B cell (primary cell): ENCODE data around the gene CSNK1A1. TPM values are rescaled to one million over a fixed set of nuclear protein-coding genes. Genes with fewer than 3 reads are reported as not detected.

Source experiments
- ATAC-seq: fragments of 200-7000 bp; cut with Tn5 transposase; one replicate; pipeline ENCODE4 v1.10.0; 2021; ENCODE audit warnings: low read depth, mild to moderate bottlenecking, moderate number of reproducible peaks, moderate library complexity
- CTCF ChIA-PET: fragments of 350-600 bp; sonication (Branson Sonifier 250); formaldehyde crosslinking; loops from one replicate; lab custom pipeline; 2021; ENCODE audit warnings: antibody characterized with exemption, inconsistent platforms; lab: Charles Lee
- POLR2A ChIA-PET: fragments of 350-600 bp; sonication (Branson Sonifier 250); formaldehyde crosslinking; loops from one replicate; lab custom pipeline; 2021; ENCODE audit warnings: antibody characterized with exemption; lab: Charles Lee
- DNase-seq: peaks from one replicate; pipeline ENCODE4 v3.0.0; 2013
- H2AFZ ChIP-seq: 2 replicates; pipeline ENCODE4 v1.6.1; 2012; ENCODE audit warnings: mild to moderate bottlenecking, low read depth, low read length; ENCODE audit not compliant: insufficient read depth, poor library complexity, severe bottlenecking
- H3K27ac ChIP-seq, 2 donors: 1 replicate in 1 of 2; 2 replicates in 1 of 2; pipeline ENCODE4 v1.5.1; 2012 to 2013; ENCODE audit warnings: low read length in 2 of 2, mild to moderate bottlenecking in 2 of 2, moderate library complexity in 1 of 2
- H3K27me3 ChIP-seq, 4 experiments: fragments of 200-600 bp in 1 of 4; sonication (generic) in 1 of 4; replicated peaks in 1 of 4; 1 replicate in 2 of 4; 2 replicates in 2 of 4; pipeline versions ENCODE4 v1.6.1 to v1.7.0; 2013 to 2016; ENCODE audit warnings: low read length in 3 of 4, mild to moderate bottlenecking in 2 of 4, mixed read lengths in 1 of 4, moderate library complexity in 1 of 4; ENCODE audit not compliant: insufficient read depth in 4 of 4, control insufficient read depth in 3 of 4; ENCODE audit errors: control extremely low read depth in 1 of 4
- H3K36me3 ChIP-seq, 2 experiments: replicated peaks in 1 of 2; 1 replicate in 1 of 2; 2 replicates in 1 of 2; pipeline versions ENCODE4 v1.6.1 to v1.7.1; 2013; ENCODE audit warnings: low read length in 1 of 2; ENCODE audit not compliant: insufficient read depth in 2 of 2, control insufficient read depth in 1 of 2; ENCODE audit errors: control extremely low read depth in 1 of 2, extremely low read depth in 1 of 2
- H3K4me1 ChIP-seq, 2 donors: fragments of 200-600 bp in 1 of 2; sonication (generic) in 1 of 2; 1 replicate in 1 of 2; 2 replicates in 1 of 2; pipeline versions ENCODE4 v1.5.1 to v1.6.1; 2013 to 2017; ENCODE audit warnings: low read length in 2 of 2; ENCODE audit not compliant: control insufficient read depth in 2 of 2, insufficient read depth in 2 of 2
- H3K4me2 ChIP-seq: replicated peaks from 2 replicates; pipeline ENCODE3; 2012; ENCODE audit warnings: mild to moderate bottlenecking, low read depth, low read length; ENCODE audit not compliant: poor library complexity, severe bottlenecking
- H3K4me3 ChIP-seq, 5 experiments: fragments of 200-600 bp in 1 of 5; sonication (generic) in 1 of 5; 1 replicate in 3 of 5; 2 replicates in 2 of 5; pipeline versions ENCODE4 v1.5.1 to v1.7.0; 2011 to 2016; ENCODE audit warnings: low read length in 4 of 5, mild to moderate bottlenecking in 4 of 5, low read depth in 2 of 5, control low read depth in 1 of 5, moderate library complexity in 1 of 5; ENCODE audit not compliant: insufficient read depth in 1 of 5; ENCODE audit errors: control extremely low read depth in 1 of 5, extremely low read depth in 1 of 5
- H3K79me2 ChIP-seq: fragments of 200-600 bp; sonication (generic); one replicate; pipeline ENCODE4 v1.6.0; 2016; ENCODE audit warnings: low read length; ENCODE audit not compliant: control insufficient read depth, insufficient read depth
- H3K9ac ChIP-seq: fragments of 200-600 bp; sonication (generic); 2 replicates; pipeline ENCODE4 v1.6.1; 2017; ENCODE audit warnings: mild to moderate bottlenecking, low read length, moderate library complexity
- H3K9me3 ChIP-seq, 3 donors: one replicate each; pipeline versions ENCODE4 v1.6.1 to v1.7.1; 2013; ENCODE audit warnings: low read length in 2 of 3; ENCODE audit not compliant: control insufficient read depth in 2 of 3, insufficient read depth in 1 of 3; ENCODE audit errors: control extremely low read depth in 1 of 3
- H4K20me1 ChIP-seq: 2 replicates; pipeline ENCODE4 v1.6.0; 2012; ENCODE audit warnings: mild to moderate bottlenecking, low read length; ENCODE audit not compliant: insufficient read depth, control insufficient read depth, poor library complexity, severe bottlenecking
- H3K27ac Mint-ChIP-seq: one replicate; pipeline ENCODE4 v1.8.0; 2021; ENCODE audit warnings: mixed read lengths
- H3K27me3 Mint-ChIP-seq: one replicate; pipeline ENCODE4 v1.8.0; 2021; ENCODE audit warnings: mixed read lengths
- H3K4me1 Mint-ChIP-seq: one replicate; pipeline ENCODE4 v1.8.0; 2021; ENCODE audit warnings: mixed read lengths
- H3K4me3 Mint-ChIP-seq: one replicate; pipeline ENCODE4 v1.8.0; 2021; ENCODE audit warnings: mixed read lengths
- H3K9me3 Mint-ChIP-seq: one replicate; pipeline ENCODE4 v1.8.0; 2022; ENCODE audit warnings: mixed read lengths; ENCODE audit not compliant: insufficient read depth
- EZH2 ChIP-seq: IDR thresholded peaks from 2 replicates; pipeline ENCODE4 v1.6.1; 2012; ENCODE audit warnings: borderline replicate concordance, low read depth, mild to moderate bottlenecking, moderate library complexity, low read length; ENCODE audit not compliant: insufficient read depth, poor library complexity, severe bottlenecking
- whole genome bisulfite sequencing: methylation state at CpG from one replicate; pipeline ENCODE4 v1.1.5; 2013; ENCODE audit warnings: missing lambda C conversion rate; ENCODE audit not compliant: insufficient coverage; 5-methylcytosine and 5-hydroxymethylcytosine counted together
- intact Hi-C: fragments of 100-400 bp; cut with micrococcal nuclease; formaldehyde crosslinking; loops from one replicate; pipeline ENCODE4 v1.10.0; 2022
- polyA plus RNA-seq: library from polyadenylated mRNA; depleted of rRNA; stranded (reverse); fragments of >200 nt; gene quantifications from 2 replicates; pipeline ENCODE4 v1.2.3, GENCODE V29; 2012
- total RNA-seq, 2 donors: library from RNA; stranded (reverse); fragments of 120-200 nt in 1 of 2; gene quantifications; 1 replicate in 1 of 2; 2 replicates in 1 of 2; pipeline versions ENCODE4 v1.2.3 to v1.2.4, GENCODE V29; 2013 to 2022
- TF ChIP-seq, protein P1 (sequence below): fragments of 200-600 bp; IDR thresholded peaks from one replicate; pipeline ENCODE4 v1.8.0; 2022; ENCODE audit warnings: antibody characterized with exemption, mild to moderate bottlenecking

CSNK1A1 gene
- total and polyA plus RNA-seq, 2 donors (not counting 1 experiment from before 2014, with no cell fraction given): 45.9 to 168 TPM

DNA sequence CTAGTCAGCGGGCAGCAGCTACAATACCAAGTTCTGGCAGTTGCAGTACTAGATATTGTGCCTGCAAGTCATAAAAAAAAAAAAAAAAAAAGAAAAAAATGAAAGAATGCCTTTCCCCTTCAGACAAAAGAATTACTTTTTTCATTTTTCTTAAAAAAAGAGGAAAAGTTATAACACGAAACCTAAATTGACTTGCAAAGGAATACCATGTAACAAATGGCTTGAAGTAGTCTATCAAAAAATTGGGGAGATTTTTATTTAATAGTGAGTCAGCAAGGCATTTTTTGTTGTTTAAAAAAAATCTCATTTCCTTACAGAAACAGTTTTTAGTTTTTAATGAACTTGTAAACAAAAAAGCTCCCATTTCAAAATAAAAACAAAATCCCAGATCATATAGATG, 55.6 kb downstream of the CSNK1A1 start:
- Histone ChIP-seq H3K27ac (no peak overlapping the region), H3K27me3 (no peaks in the 10 kb centered on the region), H3K36me3 (peaks cover 0 to 36% of the 10 kb centered on the region in 2 experiments), H3K4me2 (no peak overlapping the region), H2AFZ (no peak overlapping the region), H3K4me3 (no peak overlapping the region), H3K4me1 (no peaks in the 10 kb centered on the region), H3K9ac (no peak overlapping the region), H4K20me1 (no peaks in the 10 kb centered on the region), H3K9me3 (no peaks in the 10 kb centered on the region), H3K79me2 (no peaks in the 10 kb centered on the region)
- Mint-ChIP-seq H3K9me3 (no peaks in the 10 kb centered on the region), H3K27me3 (no peaks in the 10 kb centered on the region), H3K27ac (no peak overlapping the region), H3K4me3 (no peak overlapping the region), H3K4me1 (no peaks in the 10 kb centered on the region)
- DNase-seq (no peak), ATAC-seq (no peak)
- TF ChIP-seq, protein P1, sequence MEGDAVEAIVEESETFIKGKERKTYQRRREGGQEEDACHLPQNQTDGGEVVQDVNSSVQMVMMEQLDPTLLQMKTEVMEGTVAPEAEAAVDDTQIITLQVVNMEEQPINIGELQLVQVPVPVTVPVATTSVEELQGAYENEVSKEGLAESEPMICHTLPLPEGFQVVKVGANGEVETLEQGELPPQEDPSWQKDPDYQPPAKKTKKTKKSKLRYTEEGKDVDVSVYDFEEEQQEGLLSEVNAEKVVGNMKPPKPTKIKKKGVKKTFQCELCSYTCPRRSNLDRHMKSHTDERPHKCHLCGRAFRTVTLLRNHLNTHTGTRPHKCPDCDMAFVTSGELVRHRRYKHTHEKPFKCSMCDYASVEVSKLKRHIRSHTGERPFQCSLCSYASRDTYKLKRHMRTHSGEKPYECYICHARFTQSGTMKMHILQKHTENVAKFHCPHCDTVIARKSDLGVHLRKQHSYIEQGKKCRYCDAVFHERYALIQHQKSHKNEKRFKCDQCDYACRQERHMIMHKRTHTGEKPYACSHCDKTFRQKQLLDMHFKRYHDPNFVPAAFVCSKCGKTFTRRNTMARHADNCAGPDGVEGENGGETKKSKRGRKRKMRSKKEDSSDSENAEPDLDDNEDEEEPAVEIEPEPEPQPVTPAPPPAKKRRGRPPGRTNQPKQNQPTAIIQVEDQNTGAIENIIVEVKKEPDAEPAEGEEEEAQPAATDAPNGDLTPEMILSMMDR: no peak
- TF ChIP-seq EZH2: no peak
- no CpG with 5 or more reads among the region's 2 CpGs for WGBS
- ChIA-PET CTCF (no interaction called here), POLR2A (no interaction called here)
- intact Hi-C loops: loop anchor here (10.0 kb wide), 1 partner anchor 49 kb away; no protein-coding TSS in a partner anchor

DNA sequence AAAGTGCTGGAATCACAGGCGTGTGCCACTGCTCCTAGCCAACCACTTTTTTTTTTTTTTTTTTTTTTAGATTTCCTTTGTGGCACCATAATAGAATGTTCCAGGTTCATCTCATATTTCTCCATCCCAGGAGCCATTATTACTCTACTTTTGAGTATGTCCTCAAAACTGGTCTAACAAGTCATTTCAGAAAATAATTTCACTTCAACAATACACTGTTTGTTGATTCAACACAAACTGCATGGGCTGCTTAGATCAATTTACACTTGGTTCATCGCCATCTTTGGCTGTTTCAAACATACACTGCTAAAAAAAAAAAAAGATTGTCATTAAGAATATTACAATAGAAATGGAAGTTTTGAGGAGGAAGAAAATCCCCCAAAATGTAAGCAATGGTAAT, 57.9 kb downstream of the CSNK1A1 start:
- no peak overlapping the region for H3K27ac Mint-ChIP-seq

More for the DNA sequence above, 57.9 kb downstream of the CSNK1A1 start:
- no peak overlapping the region for H2AFZ ChIP-seq
- ATAC-seq: no peak
- H3K9me3 ChIP-seq: no peaks in the 10 kb centered on the region
- no peaks in the 10 kb centered on the region for H3K9me3 Mint-ChIP-seq
- no peak overlapping the region for H3K4me3 Mint-ChIP-seq
- H3K4me3 ChIP-seq: no peak overlapping the region
- H3K4me1 ChIP-seq: no peaks in the 10 kb centered on the region
- no peak for DNase-seq
- ChIA-PET CTCF (no interaction called here), POLR2A (no interaction called here)
- H4K20me1 ChIP-seq: no peaks in the 10 kb centered on the region
- intact Hi-C loops: loop anchor here (10.0 kb wide), 1 partner anchor 51 kb away; no protein-coding TSS in a partner anchor
- peaks cover 2% of the 10 kb centered on the region for H3K4me1 Mint-ChIP-seq
- peaks cover 0 to 21% of the 10 kb centered on the region in 2 experiments for H3K36me3 ChIP-seq
- no peak overlapping the region for H3K27ac ChIP-seq
- H3K27me3 Mint-ChIP-seq: no peaks in the 10 kb centered on the region
- no peak overlapping the region for H3K4me2 ChIP-seq
- no CpG with 5 or more reads among the region's 2 CpGs for WGBS
- no peaks in the 10 kb centered on the region for H3K27me3 ChIP-seq
- no peaks in the 10 kb centered on the region for H3K79me2 ChIP-seq
- TF ChIP-seq, protein P1: no peak
- no peak for TF ChIP-seq EZH2
- no peak overlapping the region for H3K9ac ChIP-seq
